Measurements from ENCODE around the gene BTN1A1.
"Not testable (repeated sequence)": the region's sequence is repeated elsewhere in the genome, so short reads cannot be mapped to it uniquely, and the experiment has no call there.

The BTN1A1 gene

GRCh38 chr6:26516481-26517427, 16.7 kb downstream of the BTN1A1 start:
- DNase-seq (ENCODE audit: low spot score), result no peak

GRCh38 chr6:26519359-26519758, 19.3 kb downstream of the BTN1A1 start:
- no peak for DNase-seq (ENCODE audit: low spot score)

- DNase-seq (ENCODE audit: low spot score), result peak; percentile 71
Observed at GRCh38 chr6:26520237-26520849, 20.2 kb downstream of the BTN1A1 start.

- peak; percentile 57 for DNase-seq (ENCODE audit: low spot score)
Observed at GRCh38 chr6:26520850-26521599, 20.9 kb downstream of the BTN1A1 start.

- DNase-seq (ENCODE audit: low spot score), result peak; percentile 69
Observed at GRCh38 chr6:26521600-26522391, 21.7 kb downstream of the BTN1A1 start.

GRCh38 chr6:26522486-26523228, 22.6 kb downstream of the BTN1A1 start:
- peak; percentile 34 for DNase-seq (ENCODE audit: low spot score)

- not testable (repeated sequence) for DNase-seq (ENCODE audit: low spot score)
Observed at GRCh38 chr6:26524314-26524713, 24.2 kb downstream of the BTN1A1 start.

- no peak for DNase-seq (ENCODE audit: low spot score)
Observed at GRCh38 chr6:26524722-26525370, 24.7 kb downstream of the BTN1A1 start.

GRCh38 chr6:26525838-26526237, 25.7 kb downstream of the BTN1A1 start:
- peak; percentile 60 for DNase-seq (ENCODE audit: low spot score)

- DNase-seq (ENCODE audit: low spot score), result no peak
Observed at GRCh38 chr6:26526928-26527327, 26.8 kb downstream of the BTN1A1 start.

GRCh38 chr6:26530203-26530602, 30.1 kb downstream of the BTN1A1 start:
- DNase-seq (ENCODE audit: low spot score), result no peak

- DNase-seq (ENCODE audit: low spot score), result no peak
Observed at GRCh38 chr6:26531897-26532296, 31.8 kb downstream of the BTN1A1 start.

- peak; percentile 87 for DNase-seq (ENCODE audit: low spot score)
Observed at GRCh38 chr6:26532699-26533531, 32.8 kb downstream of the BTN1A1 start.

GRCh38 chr6:26533532-26533931, 33.4 kb downstream of the BTN1A1 start:
- no peak for DNase-seq (ENCODE audit: low spot score)

GRCh38 chr6:26534681-26535465, 34.8 kb downstream of the BTN1A1 start:
- DNase-seq (ENCODE audit: low spot score), result no peak

- peak; percentile 49 for DNase-seq (ENCODE audit: low spot score)
Observed at GRCh38 chr6:26536571-26537159, 36.6 kb downstream of the BTN1A1 start.

- peak; percentile 92 for DNase-seq (ENCODE audit: low spot score)
Observed at GRCh38 chr6:26537160-26537845, 37.2 kb downstream of the BTN1A1 start.

All from kidney capillary endothelial cell (primary cell).